Endometrial microvascular endothelial cells (primary cell): ENCODE data around the gene PTCHD1. TPM values are rescaled to one million over a fixed set of nuclear protein-coding genes. Genes with fewer than 3 reads are reported as not detected.

Experiments used
- in situ Hi-C: cut with HindIII; loops from 2 replicates; pipeline ENCODE4 v1.10.0; 2017; ENCODE audit warnings: low sequenced_read_pairs, low pct_unique_long_range_greater_than_20kb; ENCODE audit errors: inconsistent ontology term
- total RNA-seq: library from RNA; depleted of rRNA; stranded (reverse); fragments of >200 nt; gene quantifications from one replicate; pipeline ENCODE4 v1.2.3, GENCODE V29; 2015; ENCODE audit errors: inconsistent ontology term

Gene PTCHD1
- total RNA-seq, 1 donor from 2014 or later, result not detected

- in situ Hi-C loops, result no loop called here
Measured at GRCh38 chrX:23344238-23344903, 9.7 kb downstream of the PTCHD1 start.

GRCh38 chrX:23344904-23345271, 10.2 kb downstream of the PTCHD1 start:
- in situ Hi-C loops, result no loop called here

DNA sequence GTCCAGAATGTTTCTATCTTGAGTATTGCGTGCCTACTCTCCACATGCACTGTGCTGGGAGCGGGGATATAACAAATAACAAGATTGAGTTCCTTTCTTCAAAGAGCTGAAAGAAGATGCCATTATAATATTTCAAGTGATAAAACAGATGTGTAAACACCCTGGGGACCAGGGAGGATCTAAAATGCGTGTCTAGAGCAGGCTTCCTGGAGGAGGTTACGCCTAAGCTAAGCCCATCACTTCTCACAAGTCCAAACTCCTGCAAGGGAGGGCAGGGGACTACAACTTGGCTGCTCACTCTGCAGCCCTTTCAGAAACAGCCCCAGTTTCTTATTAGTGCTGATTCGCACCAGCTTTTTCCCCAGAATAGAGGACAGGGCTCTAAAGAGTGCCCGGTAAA, 21.5 kb downstream of the PTCHD1 start:
- in situ Hi-C loops, result no loop called here

GRCh38 chrX:23364416-23364815, 29.8 kb downstream of the PTCHD1 start:
- in situ Hi-C loops, result no loop called here

DNA sequence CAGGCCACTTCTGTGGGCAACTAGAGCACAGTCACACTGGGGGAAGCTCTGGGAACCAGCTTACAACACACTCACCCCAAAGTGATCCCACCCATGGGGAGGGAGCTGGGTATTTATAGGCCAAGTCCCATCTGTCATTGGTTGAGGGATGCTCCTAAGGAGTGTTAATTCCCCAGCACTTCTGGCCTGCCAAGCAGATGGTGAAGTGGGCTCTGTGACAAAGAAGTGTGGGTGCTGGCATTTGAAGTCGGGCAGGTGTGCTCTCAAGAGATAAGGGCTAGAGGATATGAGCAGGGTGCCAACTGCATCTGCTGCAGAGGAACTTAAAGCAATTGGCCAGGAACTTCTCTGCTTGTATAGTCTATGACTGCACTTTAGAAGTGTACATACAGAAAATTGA, 30.9 kb downstream of the PTCHD1 start:
- in situ Hi-C loops, result no loop called here

DNA sequence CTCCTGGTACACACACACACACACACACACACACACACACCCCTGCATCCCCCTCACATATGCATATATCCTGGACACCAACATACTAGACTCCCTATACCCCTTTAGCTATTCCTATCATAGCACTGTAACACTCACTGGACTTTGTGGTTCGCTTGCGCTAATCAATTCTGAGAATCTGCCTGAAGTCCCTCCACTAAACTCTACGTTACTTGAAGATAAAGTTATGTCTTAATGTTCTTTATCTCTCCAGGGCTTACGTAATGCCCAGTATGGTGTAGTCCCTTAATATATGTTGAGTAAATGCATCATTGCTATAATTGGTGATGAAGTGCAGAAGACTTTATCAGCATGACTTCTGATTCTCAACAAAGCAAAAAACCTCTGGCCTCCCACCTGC, 32.3 kb downstream of the PTCHD1 start:
- in situ Hi-C loops, result no loop called here

DNA sequence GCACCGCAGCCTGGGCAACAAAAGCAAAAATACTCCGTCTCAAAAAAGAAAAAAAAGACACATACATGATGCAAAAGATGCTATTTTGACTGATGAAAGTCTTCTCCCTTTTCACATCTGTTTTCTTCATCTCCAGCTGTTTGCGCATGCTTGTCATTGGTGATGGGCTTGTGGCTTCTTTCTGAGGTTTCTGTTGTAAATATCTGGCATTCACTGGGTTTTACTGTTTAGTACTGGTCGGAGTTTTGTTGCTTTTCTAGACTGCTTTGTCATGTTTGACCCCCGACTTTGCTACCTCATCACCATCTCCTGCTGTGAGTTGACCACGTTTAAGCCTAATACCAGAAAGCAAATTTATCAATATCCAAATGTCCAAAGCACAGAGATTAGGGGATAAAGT, 34.4 kb downstream of the PTCHD1 start:
- in situ Hi-C loops, result no loop called here

DNA sequence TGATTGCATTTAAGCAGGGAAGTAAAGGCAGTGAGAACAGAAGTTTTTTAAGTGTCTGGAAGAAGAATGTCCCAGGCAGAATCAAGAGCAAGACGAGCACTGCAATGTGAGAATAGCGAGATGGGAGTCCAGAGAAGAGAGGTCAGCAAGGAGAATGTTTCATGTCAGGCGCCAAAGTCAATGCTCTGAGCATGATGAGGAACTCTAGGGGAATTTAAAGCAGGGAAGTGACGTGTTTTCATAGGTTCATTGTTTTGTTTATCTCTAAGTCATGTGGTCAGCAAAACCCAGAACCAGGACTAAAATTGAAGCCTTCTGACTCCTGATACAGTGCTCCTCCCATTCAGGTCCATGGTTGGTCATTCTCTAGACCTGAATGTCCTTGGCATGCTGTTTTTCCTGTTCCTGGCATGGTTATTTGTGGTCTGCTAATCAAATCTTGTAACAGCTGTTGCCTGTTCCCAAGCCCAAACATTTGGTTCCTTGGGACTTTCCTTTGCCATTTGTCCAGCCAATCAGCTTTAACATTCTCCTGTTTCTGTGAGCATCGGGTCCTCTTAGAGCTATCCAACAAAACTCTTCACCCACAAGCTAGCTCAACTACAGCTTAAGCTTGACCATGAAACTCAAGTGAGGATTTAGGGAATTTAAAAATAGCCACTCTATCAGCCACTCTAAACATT, 37.7 kb downstream of the PTCHD1 start:
- in situ Hi-C loops, result no loop called here

GRCh38 chrX:23373129-23373804, 38.6 kb downstream of the PTCHD1 start:
- in situ Hi-C loops, result no loop called here

- in situ Hi-C loops, result no loop called here
Measured at GRCh38 chrX:23374291-23374690, 39.6 kb downstream of the PTCHD1 start.

GRCh38 chrX:23376581-23376980, 41.9 kb downstream of the PTCHD1 start:
- in situ Hi-C loops, result no loop called here

GRCh38 chrX:23380581-23380980, 45.9 kb downstream of the PTCHD1 start:
- in situ Hi-C loops, result no loop called here

- in situ Hi-C loops, result no loop called here
Measured at GRCh38 chrX:23381099-23382087, 46.7 kb downstream of the PTCHD1 start.

DNA sequence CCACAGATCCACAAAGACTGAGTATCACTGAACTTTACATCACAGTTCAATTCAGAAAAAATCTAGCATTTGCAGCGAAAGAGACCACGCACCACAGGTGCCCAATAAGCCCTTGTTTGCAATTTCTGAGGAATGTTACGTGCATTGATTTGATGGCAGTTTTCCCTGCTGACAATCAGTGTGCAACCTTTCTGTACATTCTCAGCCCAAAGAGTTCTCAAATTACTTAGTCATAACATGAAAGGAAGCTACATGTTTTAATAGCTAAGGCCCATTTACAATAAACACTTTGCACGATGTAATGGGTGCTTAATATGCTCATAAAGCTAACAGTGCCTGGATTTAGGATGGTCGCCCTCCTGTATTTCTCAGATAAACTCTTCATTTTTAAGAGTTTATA, 47.9 kb downstream of the PTCHD1 start:
- in situ Hi-C loops, result no loop called here

DNA sequence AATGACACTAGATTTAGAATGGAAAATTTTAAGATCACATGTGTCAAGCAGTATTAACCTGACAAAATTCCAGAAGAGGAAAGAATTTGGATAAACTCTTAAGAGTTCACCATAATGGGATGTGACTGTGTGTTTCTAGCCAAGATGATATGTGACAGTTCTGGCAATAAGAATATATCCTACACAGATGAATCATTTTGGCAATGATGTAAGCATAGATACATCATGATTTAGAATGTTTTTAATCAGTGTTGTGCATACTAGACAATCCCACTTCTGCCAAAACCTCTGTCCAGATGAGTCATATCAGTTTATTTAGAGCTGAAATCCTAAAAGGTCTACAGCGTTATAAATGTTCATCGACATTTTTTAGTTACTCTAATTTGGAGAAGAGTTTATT, 48.8 kb downstream of the PTCHD1 start:
- in situ Hi-C loops, result no loop called here

- in situ Hi-C loops, result no loop called here
Measured at GRCh38 chrX:23385242-23385641, 50.6 kb downstream of the PTCHD1 start.

DNA sequence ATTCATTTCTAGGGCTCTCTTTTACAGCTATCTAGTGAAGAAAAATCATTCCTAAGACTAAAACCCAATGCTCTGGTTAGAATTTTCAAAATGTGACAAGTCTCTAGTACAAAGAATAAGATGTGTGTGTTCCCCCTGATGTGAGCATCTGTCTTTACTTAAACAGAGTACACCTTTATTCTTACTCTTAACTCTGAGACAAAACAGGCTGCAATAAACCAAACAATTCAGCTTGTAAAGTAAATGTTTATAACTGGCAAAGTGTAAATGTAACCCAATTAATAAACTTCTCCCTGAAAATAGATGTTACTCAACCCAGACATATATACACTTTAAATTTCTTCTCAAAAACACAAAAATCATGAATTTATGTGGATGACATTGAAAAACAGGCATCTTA, 51.6 kb downstream of the PTCHD1 start:
- in situ Hi-C loops, result no loop called here

DNA sequence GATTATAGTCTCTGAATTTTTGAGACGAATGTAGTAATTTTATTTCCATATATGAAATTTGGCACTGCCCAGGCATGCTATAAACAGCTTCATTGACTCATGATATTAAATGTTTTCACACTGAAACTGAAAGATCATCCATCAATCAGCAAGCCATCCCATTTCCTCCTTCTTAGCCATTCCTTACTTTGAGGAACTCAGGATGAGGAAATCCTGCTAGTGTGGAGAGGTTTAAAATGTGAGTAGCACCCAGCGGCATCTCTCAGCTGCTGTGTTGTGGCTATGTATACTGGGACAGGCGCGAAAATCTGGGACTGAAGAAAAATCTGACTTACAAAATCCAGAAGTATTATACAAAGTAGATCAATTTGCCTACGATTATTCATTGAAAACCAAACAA, 52.1 kb downstream of the PTCHD1 start:
- in situ Hi-C loops, result no loop called here

- in situ Hi-C loops, result no loop called here
Measured at GRCh38 chrX:23387550-23388184, 53.0 kb downstream of the PTCHD1 start.
